PC-9 (cell line): Measurements from ENCODE around the gene AHNAK. TPM values are rescaled to one million over a fixed set of nuclear protein-coding genes. Genes with fewer than 3 reads are reported as not detected.

Experiments
- BruUV-seq: library from RNA; stranded (reverse); fragments of 400-500 nt; replicated peaks from 2 replicates; lab custom pipeline; 2021; lab: Mats Ljungman, UMichigan
- CTCF ChIA-PET: fragments of 300-600 bp; sonication (Branson Sonifier 250); formaldehyde crosslinking; loops from one replicate; lab custom pipeline; 2022; ENCODE audit warnings: antibody characterized with exemption; lab: Charles Lee
- POLR2A ChIA-PET: fragments of 300-600 bp; sonication (Branson Sonifier 250); formaldehyde crosslinking; loops from one replicate; lab custom pipeline; 2022; ENCODE audit warnings: antibody characterized with exemption; ENCODE audit not compliant: unreplicated experiment; lab: Charles Lee
- DNase-seq, 2 experiments: peaks; one replicate each; pipeline versions ENCODE4 v3.0.0 to v3.0.0-alpha.2; 2015 to 2022; ENCODE audit warnings: mixed read lengths in 1 of 2
- H2AFZ ChIP-seq: fragments of 200-600 bp; sonication (generic); 2 replicates; pipeline ENCODE4 v1.8.1; 2017; ENCODE audit warnings: antibody characterized with exemption
- H3F3A ChIP-seq: fragments of 200-600 bp; sonication (generic); 2 replicates; pipeline ENCODE4 v1.8.1; 2017; ENCODE audit warnings: antibody characterized with exemption, mild to moderate bottlenecking, low read depth; ENCODE audit not compliant: insufficient read depth
- H3K27ac ChIP-seq: fragments of 200-600 bp; sonication (generic); 2 replicates; pipeline ENCODE4 v1.6.1; 2016; ENCODE audit warnings: mixed run types
- H3K27me3 ChIP-seq: fragments of 200-600 bp; sonication (generic); 2 replicates; pipeline ENCODE4 v1.6.1; 2016; ENCODE audit warnings: low read depth, mixed run types; ENCODE audit not compliant: insufficient read depth
- H3K36me3 ChIP-seq: fragments of 200-600 bp; sonication (generic); 2 replicates; pipeline ENCODE4 v1.6.1; 2016; ENCODE audit warnings: low read depth, mixed run types
- H3K4me1 ChIP-seq: fragments of 200-600 bp; sonication (generic); replicated peaks from 2 replicates; pipeline ENCODE4 v1.6.1; 2016; ENCODE audit warnings: mixed run types; ENCODE audit not compliant: insufficient read depth
- H3K4me2 ChIP-seq: fragments of 200-600 bp; sonication (generic); 2 replicates; pipeline ENCODE4 v1.6.1; 2017; ENCODE audit warnings: mixed run types
- H3K4me3 ChIP-seq: fragments of 200-600 bp; sonication (generic); 2 replicates; pipeline ENCODE4 v1.6.1; 2016; ENCODE audit warnings: mixed run types
- H3K79me2 ChIP-seq: fragments of 200-600 bp; sonication (generic); 2 replicates; pipeline ENCODE4 v1.6.1; 2017; ENCODE audit warnings: low read depth, mixed run types
- H3K9me2 ChIP-seq: fragments of 200-600 bp; sonication (generic); 2 replicates; pipeline ENCODE4 v1.8.1; 2017; ENCODE audit warnings: mild to moderate bottlenecking; ENCODE audit not compliant: insufficient read depth
- H3K9me3 ChIP-seq: fragments of 200-600 bp; sonication (generic); 2 replicates; pipeline ENCODE4 v1.8.1; 2016; ENCODE audit warnings: low read depth; ENCODE audit not compliant: insufficient read depth
- H4K20me1 ChIP-seq: fragments of 200-600 bp; sonication (generic); 2 replicates; pipeline ENCODE4 v1.8.1; 2017; ENCODE audit not compliant: insufficient read depth
- EZH2 ChIP-seq: fragments of 200-600 bp; sonication (generic); IDR thresholded peaks from 2 replicates; pipeline ENCODE4 v1.8.0; 2017; ENCODE audit warnings: antibody characterized with exemption, low read depth
- intact Hi-C: fragments of 100-400 bp; cut with micrococcal nuclease; formaldehyde crosslinking; loops from one replicate; pipeline ENCODE4 v1.10.0; 2022; ENCODE audit not compliant: unreplicated experiment
- total RNA-seq: library from RNA; stranded (reverse); gene quantifications from 2 replicates; pipeline ENCODE4 v1.2.3, GENCODE V29; 2021
- TF ChIP-seq, protein P1 (sequence below): fragments of 200-600 bp; sonication (generic); conservative IDR thresholded peaks from 2 replicates; pipeline ENCODE4 v1.6.1; 2017; ENCODE audit warnings: mixed run types, antibody characterized with exemption, mild to moderate bottlenecking, moderate library complexity

The AHNAK gene
- total RNA-seq, 1 experiment from 2014 or later: 632 TPM

DNA sequence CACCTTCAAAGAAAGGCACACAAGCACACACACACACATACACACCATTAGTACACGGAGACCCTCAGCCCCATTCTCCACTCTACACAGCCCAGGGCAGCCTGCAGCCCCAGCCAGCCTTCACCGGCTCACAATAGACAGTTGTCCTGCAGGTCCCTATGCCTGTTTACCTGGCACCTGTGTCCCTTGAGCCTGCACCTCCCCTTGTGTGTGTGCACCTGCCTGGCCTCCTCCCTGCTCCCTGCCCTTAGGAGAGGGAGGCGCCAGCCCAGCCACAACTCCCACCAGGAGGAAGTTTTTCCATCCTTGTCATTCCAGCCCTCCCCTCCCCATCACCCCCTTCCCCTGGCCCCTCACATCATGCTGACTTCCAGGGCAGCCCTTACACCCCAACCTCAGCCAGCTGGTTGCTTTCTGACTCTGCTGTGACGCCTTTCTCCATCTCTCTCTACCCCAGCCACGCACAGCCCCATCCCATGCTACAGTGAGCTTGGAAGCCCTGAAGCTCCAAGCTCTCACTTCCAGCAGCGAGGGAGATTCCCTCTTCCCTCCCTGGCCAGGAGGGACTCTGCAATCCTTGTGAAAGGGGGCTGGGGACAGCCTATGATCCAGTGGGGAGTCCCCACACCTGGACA is 4.4 kb downstream of the AHNAK start:
- H3K9me3 ChIP-seq: no peaks in the 10 kb centered on the region
- no TSS peak for BruUV-seq
- peaks cover 91% of the 10 kb centered on the region for H3K79me2 ChIP-seq
- ChIA-PET POLR2A (interaction anchor here (0.6 to 1.9 kb wide), 4 partner anchors 18 to 142 kb away, joined by 3 to 9 read pairs (median 4); no protein-coding TSS in a partner anchor), CTCF (interaction anchor here (0.8 to 3.9 kb wide), 10 partner anchors 11 to 147 kb away, joined by 3 to 58 read pairs (median 11); partner anchors contain the start of gene TUT1)
- DNase-seq: peak in 1 of 2 experiments; percentile 37
- H3K36me3 ChIP-seq: no peaks in the 10 kb centered on the region
- peak overlapping the region; percentile 98; the same call in 1 of the 2 replicates for H3K4me3 ChIP-seq
- intact Hi-C loops: loop anchor here (1.0 to 5.0 kb wide), 5 partner anchors 45 to 320 kb away; partner anchors contain the start of genes C11orf98 and CSKMT
- TF ChIP-seq EZH2: no peak
- TF ChIP-seq, protein P1, sequence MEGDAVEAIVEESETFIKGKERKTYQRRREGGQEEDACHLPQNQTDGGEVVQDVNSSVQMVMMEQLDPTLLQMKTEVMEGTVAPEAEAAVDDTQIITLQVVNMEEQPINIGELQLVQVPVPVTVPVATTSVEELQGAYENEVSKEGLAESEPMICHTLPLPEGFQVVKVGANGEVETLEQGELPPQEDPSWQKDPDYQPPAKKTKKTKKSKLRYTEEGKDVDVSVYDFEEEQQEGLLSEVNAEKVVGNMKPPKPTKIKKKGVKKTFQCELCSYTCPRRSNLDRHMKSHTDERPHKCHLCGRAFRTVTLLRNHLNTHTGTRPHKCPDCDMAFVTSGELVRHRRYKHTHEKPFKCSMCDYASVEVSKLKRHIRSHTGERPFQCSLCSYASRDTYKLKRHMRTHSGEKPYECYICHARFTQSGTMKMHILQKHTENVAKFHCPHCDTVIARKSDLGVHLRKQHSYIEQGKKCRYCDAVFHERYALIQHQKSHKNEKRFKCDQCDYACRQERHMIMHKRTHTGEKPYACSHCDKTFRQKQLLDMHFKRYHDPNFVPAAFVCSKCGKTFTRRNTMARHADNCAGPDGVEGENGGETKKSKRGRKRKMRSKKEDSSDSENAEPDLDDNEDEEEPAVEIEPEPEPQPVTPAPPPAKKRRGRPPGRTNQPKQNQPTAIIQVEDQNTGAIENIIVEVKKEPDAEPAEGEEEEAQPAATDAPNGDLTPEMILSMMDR: no peak
- no peaks in the 10 kb centered on the region for H3K27me3 ChIP-seq
- H3K4me1 ChIP-seq: peaks cover 77% of the 10 kb centered on the region
- H3K9me2 ChIP-seq: no peaks in the 10 kb centered on the region
- H2AFZ ChIP-seq: no peak overlapping the region
- H4K20me1 ChIP-seq: peaks cover 54% of the 10 kb centered on the region
- H3F3A ChIP-seq: peaks cover 53% of the 10 kb centered on the region
- peak overlapping the region; percentile 72 for H3K27ac ChIP-seq
- H3K4me2 ChIP-seq: peak overlapping the region; percentile 99

DNA sequence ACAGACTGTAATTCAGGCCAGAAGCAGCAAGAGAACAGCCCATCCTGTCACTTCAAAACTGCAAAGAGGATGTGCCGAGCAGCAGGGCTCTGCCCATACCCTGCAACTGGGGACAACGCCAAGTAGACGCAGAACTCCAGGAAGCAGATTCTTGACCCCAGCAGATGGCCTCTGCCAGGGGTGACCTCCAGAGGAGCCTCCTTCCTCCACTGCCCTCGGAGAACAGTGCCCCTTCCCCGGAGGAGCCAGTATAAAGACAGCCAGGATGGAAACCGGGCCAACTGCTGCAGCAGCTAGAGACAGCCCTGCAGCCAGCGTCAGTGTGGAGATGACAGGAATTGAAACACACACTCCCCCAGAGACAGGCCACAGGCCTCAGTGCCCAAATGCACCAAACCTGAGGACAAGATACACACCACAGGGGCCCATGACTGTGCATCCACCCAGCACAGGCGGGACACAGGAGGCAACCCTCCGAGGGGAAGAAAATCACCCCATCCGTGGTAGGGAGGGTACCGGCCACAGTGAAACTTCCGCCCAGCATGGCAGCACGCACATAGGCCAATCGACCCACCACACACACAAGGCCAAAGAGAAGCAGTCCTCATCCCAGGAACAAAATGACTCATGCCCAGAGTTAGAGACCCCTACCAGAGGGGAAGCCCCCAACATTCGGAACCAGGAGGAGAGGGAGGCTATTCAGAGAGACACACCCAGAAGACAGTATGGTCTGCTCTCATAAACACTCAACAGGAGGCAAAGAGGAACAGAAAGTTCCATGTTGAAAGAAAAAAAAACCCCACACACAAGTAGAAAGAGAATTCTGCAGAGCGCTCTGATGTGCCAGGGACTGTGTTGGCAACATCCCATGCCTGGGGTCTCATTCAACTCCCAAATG is 5.6 kb downstream of the AHNAK start:
- intact Hi-C loops: loop anchor here (5.0 kb wide), 2 partner anchors 126 to 321 kb away; partner anchors contain the start of genes C11orf98 and CSKMT

More for the DNA sequence above, 5.6 kb downstream of the AHNAK start:
- Histone ChIP-seq H3K36me3 (no peaks in the 10 kb centered on the region), H3F3A (peaks cover 53% of the 10 kb centered on the region), H3K9me3 (no peaks in the 10 kb centered on the region), H3K27me3 (no peaks in the 10 kb centered on the region), H3K4me1 (peaks cover 72% of the 10 kb centered on the region), H3K9me2 (no peaks in the 10 kb centered on the region), H3K79me2 (peaks cover 97% of the 10 kb centered on the region), H2AFZ (no peak overlapping the region), H3K4me3 (no peak overlapping the region; the same call in 1 of the 2 replicates), H3K4me2 (peak overlapping the region; percentile 99), H3K27ac (no peak overlapping the region), H4K20me1 (peaks cover 64% of the 10 kb centered on the region)
- TF ChIP-seq, protein P1: no peak
- no peak for TF ChIP-seq EZH2
- ChIA-PET POLR2A (interaction anchor here (0.6 kb wide), 2 partner anchors 13 to 141 kb away, joined by 3 read pairs; no protein-coding TSS in a partner anchor), CTCF (interaction anchor here (0.6 to 3.9 kb wide), 3 partner anchors 12 to 221 kb away, joined by 3 to 58 read pairs (median 16); no protein-coding TSS in a partner anchor)
- no peak for DNase-seq
- no TSS peak for BruUV-seq
